IMR-90 (cell line): Measurements from ENCODE around the gene ITPK1.

ENCODE experiments used
- CTCF ChIP-seq: conservative IDR thresholded peaks from 2 replicates; pipeline ENCODE4 v1.5.1; 2012; ENCODE audit warnings: mild to moderate bottlenecking, low read depth, low read length, improper control_type of control experiment
- POLR2A ChIP-seq: IDR thresholded peaks from 2 replicates; pipeline ENCODE4 v1.6.1; 2012; ENCODE audit warnings: mild to moderate bottlenecking, low read depth, low read length
- RAD21 ChIP-seq: IDR thresholded peaks from 2 replicates; pipeline ENCODE4 v1.6.1; 2012; ENCODE audit warnings: low read length, improper control_type of control experiment
- RCOR1 ChIP-seq: IDR thresholded peaks from 2 replicates; pipeline ENCODE4 v1.6.1; 2012; ENCODE audit warnings: mild to moderate bottlenecking, low read length, improper control_type of control experiment; ENCODE audit not compliant: insufficient replicate concordance
- RFX5 ChIP-seq: IDR thresholded peaks from 2 replicates; pipeline ENCODE4 v1.8.0; 2012; ENCODE audit warnings: low read depth, mild to moderate bottlenecking, low read length, moderate library complexity

- TF ChIP-seq RAD21 (no peak), CTCF (no peak), RCOR1 (no peak), POLR2A (no peak), RFX5 (no peak)
Measured at GRCh38 chr14:92967346-92967926, 148.3 kb downstream of the ITPK1 start.
